ENCODE measurements around the gene A2M.

The A2M gene

GRCh38 chr12:9036227-9036626, 79.5 kb downstream of the A2M start:
- no peak for DNase-seq (ENCODE audit: extremely low read depth, low read depth)
- TF ChIP-seq, protein P1, sequence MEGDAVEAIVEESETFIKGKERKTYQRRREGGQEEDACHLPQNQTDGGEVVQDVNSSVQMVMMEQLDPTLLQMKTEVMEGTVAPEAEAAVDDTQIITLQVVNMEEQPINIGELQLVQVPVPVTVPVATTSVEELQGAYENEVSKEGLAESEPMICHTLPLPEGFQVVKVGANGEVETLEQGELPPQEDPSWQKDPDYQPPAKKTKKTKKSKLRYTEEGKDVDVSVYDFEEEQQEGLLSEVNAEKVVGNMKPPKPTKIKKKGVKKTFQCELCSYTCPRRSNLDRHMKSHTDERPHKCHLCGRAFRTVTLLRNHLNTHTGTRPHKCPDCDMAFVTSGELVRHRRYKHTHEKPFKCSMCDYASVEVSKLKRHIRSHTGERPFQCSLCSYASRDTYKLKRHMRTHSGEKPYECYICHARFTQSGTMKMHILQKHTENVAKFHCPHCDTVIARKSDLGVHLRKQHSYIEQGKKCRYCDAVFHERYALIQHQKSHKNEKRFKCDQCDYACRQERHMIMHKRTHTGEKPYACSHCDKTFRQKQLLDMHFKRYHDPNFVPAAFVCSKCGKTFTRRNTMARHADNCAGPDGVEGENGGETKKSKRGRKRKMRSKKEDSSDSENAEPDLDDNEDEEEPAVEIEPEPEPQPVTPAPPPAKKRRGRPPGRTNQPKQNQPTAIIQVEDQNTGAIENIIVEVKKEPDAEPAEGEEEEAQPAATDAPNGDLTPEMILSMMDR (IDR thresholded peaks at IDR 0.05; ENCODE audit: low read depth, low read length), result no peak

GRCh38 chr12:9034095-9034494, 81.6 kb downstream of the A2M start:
- TF ChIP-seq, protein P1 (IDR thresholded peaks at IDR 0.05; ENCODE audit: low read depth, low read length), result no peak

DNA sequence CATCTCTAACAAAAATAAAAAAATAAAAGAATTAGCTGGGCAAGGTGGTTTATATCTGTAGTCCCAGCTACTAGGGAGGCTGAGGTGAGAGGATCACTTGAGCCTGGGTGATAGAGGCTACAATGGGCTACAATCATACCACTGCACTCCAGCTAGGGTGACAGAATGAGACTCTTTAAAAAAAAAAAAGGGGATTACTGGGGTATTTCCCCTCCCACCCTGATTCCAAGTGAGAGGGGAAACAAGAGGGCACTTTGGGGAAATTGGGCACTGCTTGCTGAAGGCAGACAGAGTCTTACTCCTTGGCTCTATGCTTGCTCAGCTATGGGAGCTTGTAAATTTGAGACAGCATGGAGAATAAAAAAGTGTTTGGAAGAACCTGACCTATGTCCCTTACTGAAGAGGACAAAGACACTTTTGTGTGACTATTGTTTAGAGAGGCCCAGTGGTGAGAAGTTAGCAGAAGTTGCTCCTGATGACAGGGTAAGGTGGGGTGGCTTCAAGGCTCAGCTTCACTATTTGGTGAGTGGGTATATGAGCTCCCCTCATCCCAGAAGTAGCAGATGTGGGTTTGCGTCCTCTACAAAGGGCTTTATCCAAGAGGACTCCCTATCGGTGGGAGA, 82.3 kb downstream of the A2M start:
- TF ChIP-seq, protein P1 (IDR thresholded peaks at IDR 0.05; ENCODE audit: low read depth, low read length), result no peak
- DNase-seq (ENCODE audit: extremely low read depth, low read depth), result no peak

More at GRCh38 chr12:9034095-9034494, 81.6 kb downstream of the A2M start:
- DNase-seq (ENCODE audit: extremely low read depth, low read depth), result no peak

GRCh38 chr12:9032202-9032964, 83.3 kb downstream of the A2M start:
- DNase-seq (ENCODE audit: extremely low read depth, low read depth), result no peak
- TF ChIP-seq, protein P1 (IDR thresholded peaks at IDR 0.05; ENCODE audit: low read depth, low read length), result no peak

DNA sequence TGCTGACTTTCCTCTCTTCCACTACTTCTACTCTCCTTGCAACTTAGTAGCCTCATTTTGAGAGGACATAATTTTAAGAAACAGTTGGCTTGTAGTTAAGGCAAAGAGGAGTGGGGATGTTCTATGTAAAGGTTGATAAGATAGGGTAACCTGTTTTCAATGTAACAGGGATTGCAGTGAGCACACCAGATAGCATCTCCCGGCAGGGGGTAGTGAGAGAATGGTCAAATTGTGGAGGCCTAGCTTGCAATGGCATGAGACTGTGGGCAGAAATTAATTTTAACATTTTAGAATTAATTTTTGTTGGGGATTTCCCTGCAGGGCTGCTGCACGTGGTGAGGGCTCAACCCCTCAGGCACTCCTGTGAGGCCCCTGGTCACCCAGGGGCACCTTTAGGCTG, 84.9 kb downstream of the A2M start:
- TF ChIP-seq, protein P1 (IDR thresholded peaks at IDR 0.05; ENCODE audit: low read depth, low read length), result no peak
- no peak for DNase-seq (ENCODE audit: extremely low read depth, low read depth)

DNA sequence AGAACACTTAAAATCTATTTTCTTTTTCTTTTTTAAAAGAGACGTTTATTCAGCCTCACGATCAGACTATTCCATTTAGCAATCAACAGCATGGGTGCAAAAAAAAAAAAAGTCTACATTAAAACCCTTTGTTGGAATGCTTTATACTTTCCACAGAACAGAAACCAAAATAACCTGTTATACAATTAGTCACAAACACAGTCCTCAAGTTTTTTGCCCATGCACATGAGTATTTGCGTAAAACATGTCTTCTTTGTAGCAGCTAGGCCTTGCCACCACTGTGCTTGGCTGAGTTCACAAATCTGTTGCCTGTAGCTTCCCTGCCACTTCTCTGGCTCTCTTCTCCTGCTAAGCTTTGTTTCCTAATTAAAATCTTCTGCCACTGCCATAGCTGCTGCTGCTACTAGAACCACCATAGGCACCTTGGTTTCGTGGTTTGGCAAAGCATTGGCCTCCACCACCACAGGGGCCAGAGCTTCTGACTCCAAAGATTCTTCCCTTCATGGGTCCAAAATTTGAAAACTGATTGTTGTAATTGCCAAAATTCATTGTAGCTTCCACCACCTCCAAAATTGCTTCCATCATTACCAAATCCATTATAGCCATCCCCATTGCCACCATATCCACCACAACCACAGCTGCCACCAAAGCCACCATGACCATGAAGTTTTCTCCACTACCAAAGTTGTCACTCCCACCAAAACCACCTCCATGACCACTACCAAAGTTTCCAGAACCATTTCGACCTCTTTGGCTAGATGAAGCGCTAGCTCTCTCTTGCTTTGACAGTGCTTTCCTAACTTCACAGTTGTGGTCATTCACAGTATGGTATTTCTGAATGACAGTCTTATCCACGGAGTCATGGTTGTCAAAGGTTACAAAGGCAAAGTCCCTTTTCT, 88.3 kb downstream of the A2M start:
- no peak for DNase-seq (ENCODE audit: extremely low read depth, low read depth)
- TF ChIP-seq, protein P1 (IDR thresholded peaks at IDR 0.05; ENCODE audit: low read depth, low read length), result no peak

All from AG09319 (cell line).